ENCODE measurements around the gene WNT8B.

The WNT8B gene

GRCh38 chr10:100502926-100503494 is 40.2 kb downstream of the WNT8B start:
- H3K4me3 ChIP-seq (ENCODE audit: insufficient read depth, low read length, poor library complexity, severe bottlenecking) = no peak overlapping the region
- no peak overlapping the region for H3K27ac ChIP-seq (ENCODE audit: low read depth, low read length)
- H3K9me2 ChIP-seq (replicated peaks; ENCODE audit: insufficient read depth, low read length) = no peaks in the 10 kb centered on the region
- no peak overlapping the region for H3K4me2 ChIP-seq (ENCODE audit: low read depth, low read length, poor library complexity, severe bottlenecking)
- no peaks in the 10 kb centered on the region for H3F3A ChIP-seq (ENCODE audit: insufficient read depth)
- no peaks in the 10 kb centered on the region for H3K27me3 ChIP-seq (ENCODE audit: low read length)
- no peaks in the 10 kb centered on the region for H3K36me3 ChIP-seq (ENCODE audit: low read length)
- H3K9me3 ChIP-seq (ENCODE audit: insufficient read depth, low read length) = no peaks in the 10 kb centered on the region
- H4K20me1 ChIP-seq (ENCODE audit: low read depth, low read length) = no peaks in the 10 kb centered on the region
- no peak overlapping the region for H2AFZ ChIP-seq (ENCODE audit: low read depth, low read length, severe bottlenecking)
- no peak overlapping the region for H3K9ac ChIP-seq (ENCODE audit: low read length)
- H3K79me2 ChIP-seq (ENCODE audit: insufficient read depth, low read length) = no peaks in the 10 kb centered on the region
- no peak for TF ChIP-seq EZH2phosphoT487 (conservative IDR thresholded peaks at IDR 0.05; ENCODE audit: low read length)
- TF ChIP-seq, protein P1, sequence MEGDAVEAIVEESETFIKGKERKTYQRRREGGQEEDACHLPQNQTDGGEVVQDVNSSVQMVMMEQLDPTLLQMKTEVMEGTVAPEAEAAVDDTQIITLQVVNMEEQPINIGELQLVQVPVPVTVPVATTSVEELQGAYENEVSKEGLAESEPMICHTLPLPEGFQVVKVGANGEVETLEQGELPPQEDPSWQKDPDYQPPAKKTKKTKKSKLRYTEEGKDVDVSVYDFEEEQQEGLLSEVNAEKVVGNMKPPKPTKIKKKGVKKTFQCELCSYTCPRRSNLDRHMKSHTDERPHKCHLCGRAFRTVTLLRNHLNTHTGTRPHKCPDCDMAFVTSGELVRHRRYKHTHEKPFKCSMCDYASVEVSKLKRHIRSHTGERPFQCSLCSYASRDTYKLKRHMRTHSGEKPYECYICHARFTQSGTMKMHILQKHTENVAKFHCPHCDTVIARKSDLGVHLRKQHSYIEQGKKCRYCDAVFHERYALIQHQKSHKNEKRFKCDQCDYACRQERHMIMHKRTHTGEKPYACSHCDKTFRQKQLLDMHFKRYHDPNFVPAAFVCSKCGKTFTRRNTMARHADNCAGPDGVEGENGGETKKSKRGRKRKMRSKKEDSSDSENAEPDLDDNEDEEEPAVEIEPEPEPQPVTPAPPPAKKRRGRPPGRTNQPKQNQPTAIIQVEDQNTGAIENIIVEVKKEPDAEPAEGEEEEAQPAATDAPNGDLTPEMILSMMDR (IDR thresholded peaks at IDR 0.05; ENCODE audit: insufficient read depth, low read length, poor library complexity, severe bottlenecking) = no peak

- no peaks in the 10 kb centered on the region for H3F3A ChIP-seq (ENCODE audit: insufficient read depth)
These were observed 41.3 kb downstream of the WNT8B start for GRCh38 chr10:100504096-100504495.

DNA sequence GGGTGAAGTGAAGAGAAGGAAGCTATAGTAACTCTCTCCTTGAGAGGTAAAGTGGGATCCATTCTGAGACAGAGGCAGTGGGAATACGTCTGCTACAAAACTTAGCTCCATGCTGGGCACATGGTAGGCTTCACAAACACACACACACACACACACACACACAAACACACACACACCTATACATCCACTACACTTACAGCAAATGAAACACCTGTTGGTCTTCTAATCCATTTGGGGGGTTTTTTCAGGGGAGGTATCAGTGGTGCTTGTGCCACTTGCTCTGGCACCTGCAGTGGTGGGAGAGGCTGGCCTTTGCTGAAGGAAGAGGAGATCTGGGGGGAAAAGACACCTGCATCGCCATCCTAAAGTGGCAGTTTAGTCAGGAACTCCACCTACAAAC is 42.4 kb downstream of the WNT8B start:
- Histone ChIP-seq H4K20me1 (ENCODE audit: low read depth, low read length) (no peaks in the 10 kb centered on the region), H3K27ac (ENCODE audit: low read depth, low read length) (no peak overlapping the region), H3K27me3 (ENCODE audit: low read length) (no peaks in the 10 kb centered on the region), H3K9me2 (replicated peaks; ENCODE audit: insufficient read depth, low read length) (no peaks in the 10 kb centered on the region), H3F3A (ENCODE audit: insufficient read depth) (no peaks in the 10 kb centered on the region), H3K79me2 (ENCODE audit: insufficient read depth, low read length) (no peaks in the 10 kb centered on the region), H3K36me3 (ENCODE audit: low read length) (no peaks in the 10 kb centered on the region), H3K4me3 (ENCODE audit: insufficient read depth, low read length, poor library complexity, severe bottlenecking) (no peak overlapping the region), H3K4me2 (ENCODE audit: low read depth, low read length, poor library complexity, severe bottlenecking) (no peak overlapping the region), H3K9ac (ENCODE audit: low read length) (no peak overlapping the region), H2AFZ (ENCODE audit: low read depth, low read length, severe bottlenecking) (no peak overlapping the region), H3K9me3 (ENCODE audit: insufficient read depth, low read length) (no peaks in the 10 kb centered on the region)
- TF ChIP-seq, protein P1 (IDR thresholded peaks at IDR 0.05; ENCODE audit: insufficient read depth, low read length, poor library complexity, severe bottlenecking) = no peak
- TF ChIP-seq EZH2phosphoT487 (conservative IDR thresholded peaks at IDR 0.05; ENCODE audit: low read length) = no peak

More at GRCh38 chr10:100504096-100504495, 41.3 kb downstream of the WNT8B start:
- Histone ChIP-seq H2AFZ (ENCODE audit: low read depth, low read length, severe bottlenecking) (no peak overlapping the region), H3K9me3 (ENCODE audit: insufficient read depth, low read length) (no peaks in the 10 kb centered on the region), H4K20me1 (ENCODE audit: low read depth, low read length) (no peaks in the 10 kb centered on the region), H3K36me3 (ENCODE audit: low read length) (no peaks in the 10 kb centered on the region), H3K27me3 (ENCODE audit: low read length) (no peaks in the 10 kb centered on the region), H3K9me2 (replicated peaks; ENCODE audit: insufficient read depth, low read length) (no peaks in the 10 kb centered on the region), H3K27ac (ENCODE audit: low read depth, low read length) (no peak overlapping the region), H3K79me2 (ENCODE audit: insufficient read depth, low read length) (no peaks in the 10 kb centered on the region), H3K4me2 (ENCODE audit: low read depth, low read length, poor library complexity, severe bottlenecking) (no peak overlapping the region), H3K4me3 (ENCODE audit: insufficient read depth, low read length, poor library complexity, severe bottlenecking) (no peak overlapping the region), H3K9ac (ENCODE audit: low read length) (no peak overlapping the region)
- no peak for TF ChIP-seq EZH2phosphoT487 (conservative IDR thresholded peaks at IDR 0.05; ENCODE audit: low read length)
- TF ChIP-seq, protein P1 (IDR thresholded peaks at IDR 0.05; ENCODE audit: insufficient read depth, low read length, poor library complexity, severe bottlenecking) = no peak

Measured in SU-DHL-6 (cell line).